Breast epithelium (tissue), 4 donors: ENCODE data around the gene GLIS1. TPM values are rescaled to one million over a fixed set of nuclear protein-coding genes. Genes with fewer than 3 reads are reported as not detected.

Experiments used
- DNase-seq, 2 donors: peaks; one replicate each; pipeline ENCODE4 v3.0.0-alpha.2; 2019; ENCODE audit warnings: low spot score in 2 of 2
- H3K27ac ChIP-seq, 2 donors: fragments of 200-600 bp; sonication (generic) in 1 of 2; one replicate each; pipeline ENCODE4 v1.5.1; 2016 to 2019; ENCODE audit warnings: mild to moderate bottlenecking in 1 of 2
- H3K27me3 ChIP-seq, 2 donors: fragments of 200-600 bp; sonication (generic) in 1 of 2; one replicate each; pipeline versions ENCODE4 v1.5.1 to v1.6.0; 2017 to 2019; ENCODE audit warnings: control low read depth in 1 of 2, mild to moderate bottlenecking in 1 of 2
- H3K36me3 ChIP-seq: fragments of 200-600 bp; one replicate; pipeline ENCODE4 v1.5.1; 2019
- H3K4me1 ChIP-seq, 2 donors: fragments of 200-600 bp; sonication (generic); one replicate each; pipeline ENCODE4 v1.5.1; 2016 to 2019; ENCODE audit warnings: control low read depth in 1 of 2
- H3K4me3 ChIP-seq, 3 donors: fragments of 200-600 bp; sonication (generic); 1 replicate in 2 of 3; 2 replicates in 1 of 3; pipeline ENCODE4 v1.5.1; 2016 to 2019; ENCODE audit warnings: mild to moderate bottlenecking in 3 of 3, moderate library complexity in 2 of 3
- H3K9me3 ChIP-seq, 2 donors: fragments of 200-600 bp; sonication (generic) in 1 of 2; one replicate each; pipeline ENCODE4 v1.5.1; 2016 to 2019; ENCODE audit warnings: control low read depth in 1 of 2
- POLR2A ChIP-seq: fragments of 450-650 bp; IDR thresholded peaks from one replicate; pipeline ENCODE4 v1.6.1; 2016; ENCODE audit warnings: antibody characterized with exemption, mild to moderate bottlenecking, moderate library complexity
- POLR2AphosphoS5 ChIP-seq, 3 donors: sonication (generic); formaldehyde crosslinking; IDR thresholded peaks; one replicate each; pipeline ENCODE4 v1.6.1; 2017; ENCODE audit warnings: antibody characterized with exemption in 3 of 3
- intact Hi-C: fragments of 100-400 bp; cut with DNase I; formaldehyde crosslinking; loops from one replicate; pipeline ENCODE4 v1.15.1; 2023; ENCODE audit warnings: low total_unique reads
- total RNA-seq, 3 donors: library from RNA; depleted of rRNA; stranded (reverse); fragments of >200 nt; gene quantifications; one replicate each; pipeline ENCODE4 v1.1.0, GENCODE V29; 2016
- TF ChIP-seq, protein P1 (sequence below), 3 donors: fragments of 450-650 bp; IDR thresholded peaks; one replicate each; pipeline ENCODE4 v1.5.1; 2016 to 2017; ENCODE audit warnings: antibody characterized with exemption in 3 of 3, mild to moderate bottlenecking in 3 of 3, moderate library complexity in 3 of 3

The GLIS1 gene
- total RNA-seq, 3 donors from 2014 or later, result 0.16 to 2.0 (median 0.59) TPM

DNA sequence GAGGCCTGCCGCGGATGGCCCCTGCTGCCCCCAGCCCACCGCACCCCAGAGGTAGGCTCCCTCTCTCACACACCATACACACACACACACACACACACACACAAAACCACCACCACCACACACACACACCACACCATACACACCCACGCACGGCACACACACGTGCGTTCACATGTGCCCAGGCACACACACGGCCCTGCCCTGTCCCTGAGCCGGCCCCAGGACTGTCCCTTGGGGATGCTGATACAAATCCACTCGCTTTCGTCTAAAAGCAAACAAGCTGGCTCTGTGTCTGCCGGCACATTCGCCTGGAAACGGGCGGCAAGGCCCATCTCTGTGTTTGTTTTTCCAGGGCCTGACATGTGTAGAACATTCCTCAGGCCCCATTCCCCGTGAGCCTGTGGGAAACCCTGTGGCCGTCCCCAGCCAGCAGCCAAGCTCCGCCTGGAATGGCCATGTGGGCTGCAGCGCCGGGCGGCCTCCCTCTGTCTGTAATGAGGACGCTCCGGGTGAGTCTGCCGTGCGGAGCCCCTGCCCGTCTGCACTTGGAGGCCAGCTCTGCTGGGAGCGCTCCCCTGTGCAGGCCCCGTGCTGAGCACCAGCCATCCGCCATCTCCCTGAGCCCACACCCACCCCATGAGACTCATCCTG is 212.4 kb downstream of the GLIS1 start:
- TF ChIP-seq, protein P1, sequence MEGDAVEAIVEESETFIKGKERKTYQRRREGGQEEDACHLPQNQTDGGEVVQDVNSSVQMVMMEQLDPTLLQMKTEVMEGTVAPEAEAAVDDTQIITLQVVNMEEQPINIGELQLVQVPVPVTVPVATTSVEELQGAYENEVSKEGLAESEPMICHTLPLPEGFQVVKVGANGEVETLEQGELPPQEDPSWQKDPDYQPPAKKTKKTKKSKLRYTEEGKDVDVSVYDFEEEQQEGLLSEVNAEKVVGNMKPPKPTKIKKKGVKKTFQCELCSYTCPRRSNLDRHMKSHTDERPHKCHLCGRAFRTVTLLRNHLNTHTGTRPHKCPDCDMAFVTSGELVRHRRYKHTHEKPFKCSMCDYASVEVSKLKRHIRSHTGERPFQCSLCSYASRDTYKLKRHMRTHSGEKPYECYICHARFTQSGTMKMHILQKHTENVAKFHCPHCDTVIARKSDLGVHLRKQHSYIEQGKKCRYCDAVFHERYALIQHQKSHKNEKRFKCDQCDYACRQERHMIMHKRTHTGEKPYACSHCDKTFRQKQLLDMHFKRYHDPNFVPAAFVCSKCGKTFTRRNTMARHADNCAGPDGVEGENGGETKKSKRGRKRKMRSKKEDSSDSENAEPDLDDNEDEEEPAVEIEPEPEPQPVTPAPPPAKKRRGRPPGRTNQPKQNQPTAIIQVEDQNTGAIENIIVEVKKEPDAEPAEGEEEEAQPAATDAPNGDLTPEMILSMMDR (IDR thresholded peaks at IDR 0.05), result no peak
- TF ChIP-seq POLR2AphosphoS5 (IDR thresholded peaks at IDR 0.05) (no peak), POLR2A (no peak)

GRCh38 chr1:53525595-53525994 is 213.4 kb downstream of the GLIS1 start:
- intact Hi-C loops, result no loop called here
- no peak for DNase-seq
- peak overlapping the region in 1 of 2 donors; percentile 44 for H3K27ac ChIP-seq
- no peak overlapping the region for H3K4me3 ChIP-seq
- H3K4me1 ChIP-seq, result peaks cover 0 to 3% of the 10 kb centered on the region in 2 donors
- H3K27me3 ChIP-seq, result no peaks in the 10 kb centered on the region
- TF ChIP-seq, protein P1 (IDR thresholded peaks at IDR 0.05), result no peak
- TF ChIP-seq POLR2A, result no peak
- H3K9me3 ChIP-seq, result no peaks in the 10 kb centered on the region
- H3K36me3 ChIP-seq, result no peaks in the 10 kb centered on the region

More for the DNA sequence above, 212.4 kb downstream of the GLIS1 start:
- Histone ChIP-seq H3K27me3 (no peaks in the 10 kb centered on the region), H3K36me3 (no peaks in the 10 kb centered on the region), H3K4me1 (peaks cover 0 to 3% of the 10 kb centered on the region in 2 donors), H3K27ac (peak overlapping the region in 1 of 2 donors; percentile 44), H3K9me3 (no peaks in the 10 kb centered on the region), H3K4me3 (peak overlapping the region in 1 of 3 donors; percentile 19)
- peak in 1 of 2 donors; percentile 63 for DNase-seq
- intact Hi-C loops, result no loop called here

DNA sequence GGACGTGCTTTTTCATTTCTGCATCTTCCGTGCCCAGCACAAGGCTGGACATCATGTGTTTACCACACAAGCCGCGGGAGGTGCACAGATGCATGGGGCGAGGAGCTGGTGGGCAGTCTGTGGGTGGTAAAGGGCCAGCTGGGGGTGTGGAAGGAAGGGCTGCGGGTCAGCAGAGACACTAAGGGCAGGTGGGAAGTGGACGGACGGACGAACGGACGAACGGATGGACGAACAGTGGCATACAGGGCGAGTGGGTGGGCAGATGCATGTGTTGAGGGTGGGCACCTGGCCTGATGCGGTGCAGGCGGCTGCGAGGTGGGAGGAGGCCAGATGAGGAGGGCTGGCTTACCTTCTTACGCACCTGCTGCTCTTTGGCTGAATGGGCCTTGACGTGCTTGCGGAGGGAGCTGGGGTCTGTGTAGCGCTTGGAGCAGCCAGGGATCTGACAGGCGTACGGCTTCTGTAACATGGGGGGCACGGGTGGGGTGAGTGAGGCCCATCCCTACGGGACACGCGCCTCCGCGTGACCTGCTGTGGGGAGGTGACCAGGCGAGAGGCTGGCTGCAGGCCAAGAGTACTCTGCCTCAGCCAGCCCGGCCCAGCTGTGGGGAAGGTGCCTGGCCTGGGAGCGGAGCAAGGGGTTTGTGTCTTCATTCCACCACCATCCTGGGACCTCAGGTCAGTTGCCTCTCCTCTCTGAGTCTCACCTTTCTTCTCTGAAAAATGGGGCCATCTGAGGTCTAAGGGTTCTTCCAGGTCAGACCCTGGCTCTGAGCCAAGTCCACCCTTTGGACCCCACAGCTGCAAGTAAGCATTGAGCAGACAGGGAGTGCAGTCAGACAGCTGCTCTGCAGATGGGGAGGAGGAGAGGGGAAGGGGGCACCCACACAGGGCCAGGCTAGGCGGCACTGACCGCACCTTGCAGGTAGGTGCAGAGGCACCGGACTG is 214.3 kb downstream of the GLIS1 start:
- no peaks in the 10 kb centered on the region for H3K36me3 ChIP-seq
- H3K27me3 ChIP-seq, result no peaks in the 10 kb centered on the region
- intact Hi-C loops, result no loop called here
- H3K9me3 ChIP-seq, result no peaks in the 10 kb centered on the region
- H3K4me1 ChIP-seq, result peaks cover 0 to 3% of the 10 kb centered on the region in 2 donors
- no peak for TF ChIP-seq POLR2AphosphoS5 (IDR thresholded peaks at IDR 0.05)
- no peak for TF ChIP-seq POLR2A
- TF ChIP-seq, protein P1 (IDR thresholded peaks at IDR 0.05), result no peak
- DNase-seq, result no peak
- no peak overlapping the region for H3K4me3 ChIP-seq
- H3K27ac ChIP-seq, result no peak overlapping the region

- no peak for TF ChIP-seq POLR2AphosphoS5 (IDR thresholded peaks at IDR 0.05)
- TF ChIP-seq POLR2A, result no peak
- TF ChIP-seq, protein P1 (IDR thresholded peaks at IDR 0.05), result no peak
- H3K27me3 ChIP-seq, result no peaks in the 10 kb centered on the region
- H3K27ac ChIP-seq, result peak overlapping the region in 1 of 2 donors; percentile 12
- no peaks in the 10 kb centered on the region for H3K36me3 ChIP-seq
- no peak for DNase-seq
- intact Hi-C loops, result no loop called here
- no peaks in the 10 kb centered on the region for H3K9me3 ChIP-seq
- no peak overlapping the region for H3K4me3 ChIP-seq
- H3K4me1 ChIP-seq, result peaks cover 0 to 3% of the 10 kb centered on the region in 2 donors
Observed at GRCh38 chr1:53521924-53522552, 216.9 kb downstream of the GLIS1 start.
